Nephron (organoid): Measurements from ENCODE around the gene CADPS.

ENCODE experiments used
- H3K27ac Mint-ChIP-seq, 3 experiments: 2 replicates each; pipeline ENCODE4 v1.8.0; 2020; ENCODE audit warnings: mixed read lengths in 3 of 3, mild to moderate bottlenecking in 2 of 3, moderate library complexity in 1 of 3
- H3K27me3 Mint-ChIP-seq: 2 replicates; pipeline ENCODE4 v1.8.0; 2021; ENCODE audit warnings: low read depth, mild to moderate bottlenecking, moderate library complexity, mixed read lengths
- H3K36me3 Mint-ChIP-seq: 2 replicates; pipeline ENCODE4 v1.8.0; 2020; ENCODE audit warnings: low read depth, mixed read lengths
- H3K4me1 Mint-ChIP-seq: 2 replicates; pipeline ENCODE4 v1.8.0; 2020; ENCODE audit warnings: mixed read lengths
- H3K4me3 Mint-ChIP-seq, 3 experiments: 2 replicates each; pipeline ENCODE4 v1.8.0; 2020; ENCODE audit warnings: mild to moderate bottlenecking in 3 of 3, mixed read lengths in 3 of 3, moderate library complexity in 2 of 3
- H3K9me3 Mint-ChIP-seq: 2 replicates; pipeline ENCODE4 v1.8.0; 2020; ENCODE audit warnings: mixed read lengths
- TF ChIP-seq, protein P1 (sequence below), 3 experiments: fragments of 200-600 bp; sonication (generic); IDR thresholded peaks; one replicate each; pipeline ENCODE4 v1.5.0; 2021; ENCODE audit warnings: antibody characterized with exemption in 3 of 3; ENCODE audit not compliant: unreplicated experiment in 3 of 3

Gene CADPS

DNA sequence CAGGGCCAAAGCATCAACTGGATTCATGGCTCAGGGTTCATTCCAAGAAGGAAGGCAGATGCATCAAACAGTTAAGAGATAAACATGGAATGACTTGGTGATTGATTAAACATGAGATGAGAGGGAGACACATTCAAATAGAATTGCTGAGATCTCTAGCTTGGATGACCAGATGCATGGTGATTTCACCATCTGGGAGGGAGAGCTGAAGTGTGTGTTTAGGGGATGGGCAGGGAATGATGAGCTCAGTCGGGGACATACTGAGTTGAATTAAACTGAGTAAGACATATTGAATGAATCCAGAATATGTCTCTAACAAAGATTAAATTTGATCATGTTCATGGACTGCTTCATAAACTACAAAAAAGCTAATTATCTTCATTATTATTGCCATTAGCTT, 35.5 kb downstream of the CADPS start:
- Mint-ChIP-seq H3K27ac (no peak overlapping the region), H3K36me3 (no peaks in the 10 kb centered on the region), H3K27me3 (peaks cover 17% of the 10 kb centered on the region), H3K9me3 (no peaks in the 10 kb centered on the region), H3K4me1 (no peaks in the 10 kb centered on the region), H3K4me3 (no peak overlapping the region)
- TF ChIP-seq, protein P1, sequence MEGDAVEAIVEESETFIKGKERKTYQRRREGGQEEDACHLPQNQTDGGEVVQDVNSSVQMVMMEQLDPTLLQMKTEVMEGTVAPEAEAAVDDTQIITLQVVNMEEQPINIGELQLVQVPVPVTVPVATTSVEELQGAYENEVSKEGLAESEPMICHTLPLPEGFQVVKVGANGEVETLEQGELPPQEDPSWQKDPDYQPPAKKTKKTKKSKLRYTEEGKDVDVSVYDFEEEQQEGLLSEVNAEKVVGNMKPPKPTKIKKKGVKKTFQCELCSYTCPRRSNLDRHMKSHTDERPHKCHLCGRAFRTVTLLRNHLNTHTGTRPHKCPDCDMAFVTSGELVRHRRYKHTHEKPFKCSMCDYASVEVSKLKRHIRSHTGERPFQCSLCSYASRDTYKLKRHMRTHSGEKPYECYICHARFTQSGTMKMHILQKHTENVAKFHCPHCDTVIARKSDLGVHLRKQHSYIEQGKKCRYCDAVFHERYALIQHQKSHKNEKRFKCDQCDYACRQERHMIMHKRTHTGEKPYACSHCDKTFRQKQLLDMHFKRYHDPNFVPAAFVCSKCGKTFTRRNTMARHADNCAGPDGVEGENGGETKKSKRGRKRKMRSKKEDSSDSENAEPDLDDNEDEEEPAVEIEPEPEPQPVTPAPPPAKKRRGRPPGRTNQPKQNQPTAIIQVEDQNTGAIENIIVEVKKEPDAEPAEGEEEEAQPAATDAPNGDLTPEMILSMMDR (IDR thresholded peaks at IDR 0.05; ENCODE audit: unreplicated experiment in 3 of 3): no peak

GRCh38 chr3:62837145-62837787, 38.0 kb downstream of the CADPS start:
- Mint-ChIP-seq H3K4me1 (no peaks in the 10 kb centered on the region), H3K27me3 (peaks cover 17% of the 10 kb centered on the region), H3K9me3 (no peaks in the 10 kb centered on the region), H3K36me3 (no peaks in the 10 kb centered on the region), H3K27ac (no peak overlapping the region), H3K4me3 (no peak overlapping the region)
- TF ChIP-seq, protein P1 (IDR thresholded peaks at IDR 0.05; ENCODE audit: unreplicated experiment in 3 of 3): no peak

DNA sequence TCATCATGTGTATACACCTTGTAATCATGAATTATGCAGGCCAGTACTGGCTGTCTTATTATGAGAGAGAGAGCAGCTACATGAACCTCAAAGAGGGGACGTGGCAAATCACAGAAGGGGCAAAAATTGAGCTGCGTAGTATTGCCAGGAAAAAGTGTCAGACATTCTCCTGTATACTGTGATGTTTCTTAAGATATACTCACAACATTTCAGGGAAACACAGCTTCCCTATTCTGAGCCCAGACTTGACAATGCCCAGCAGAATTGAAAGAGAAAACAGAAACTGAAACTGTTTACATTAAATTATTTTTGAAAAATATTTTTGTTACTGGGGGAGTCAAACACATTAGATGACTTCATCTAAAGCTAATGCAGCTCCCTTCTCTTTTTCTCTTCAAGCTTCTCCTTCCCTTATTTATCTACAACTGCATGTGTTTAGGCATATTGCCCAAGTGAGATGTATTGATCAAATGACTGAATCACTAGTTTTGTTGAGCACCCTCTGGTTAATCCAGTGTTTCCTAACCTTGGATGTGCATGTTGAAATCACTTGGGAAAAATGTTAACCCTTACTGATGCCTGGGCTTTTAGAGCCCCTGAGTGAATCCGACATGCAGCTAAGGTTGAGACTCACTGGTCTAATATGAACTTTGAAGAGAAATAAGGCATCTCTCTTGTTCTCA, 39.5 kb downstream of the CADPS start:
- TF ChIP-seq, protein P1 (IDR thresholded peaks at IDR 0.05; ENCODE audit: unreplicated experiment in 3 of 3): no peak
- peaks cover 17% of the 10 kb centered on the region for H3K27me3 Mint-ChIP-seq
- H3K9me3 Mint-ChIP-seq: no peaks in the 10 kb centered on the region
- no peaks in the 10 kb centered on the region for H3K4me1 Mint-ChIP-seq
- H3K4me3 Mint-ChIP-seq: no peak overlapping the region
- H3K27ac Mint-ChIP-seq: no peak overlapping the region
- H3K36me3 Mint-ChIP-seq: no peaks in the 10 kb centered on the region

DNA sequence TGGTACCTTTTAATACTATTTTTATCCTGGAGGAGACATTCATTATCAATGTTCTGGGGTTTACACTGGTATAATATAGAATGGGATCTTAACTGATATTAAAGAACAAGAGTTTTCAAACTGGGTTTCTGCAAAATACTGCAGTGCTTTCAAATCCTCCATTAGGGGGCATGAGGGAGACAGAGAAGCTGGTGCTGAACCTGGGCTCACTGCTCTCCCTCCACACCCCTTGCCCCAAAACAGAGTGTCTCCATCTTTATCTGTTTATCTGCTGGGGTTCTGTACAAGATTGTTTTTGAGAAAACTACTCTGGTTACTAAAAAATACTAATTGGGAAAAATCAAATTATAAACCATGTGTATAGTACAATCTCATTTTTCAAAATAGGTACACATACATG, 41.7 kb downstream of the CADPS start:
- H3K27ac Mint-ChIP-seq: no peak overlapping the region
- no peaks in the 10 kb centered on the region for H3K4me1 Mint-ChIP-seq
- peaks cover 10% of the 10 kb centered on the region for H3K27me3 Mint-ChIP-seq
- TF ChIP-seq, protein P1 (IDR thresholded peaks at IDR 0.05; ENCODE audit: unreplicated experiment in 3 of 3): peak; percentile 22 to 44 (median 29)
- no peak overlapping the region for H3K4me3 Mint-ChIP-seq
- no peaks in the 10 kb centered on the region for H3K9me3 Mint-ChIP-seq
- no peaks in the 10 kb centered on the region for H3K36me3 Mint-ChIP-seq

- H3K4me3 Mint-ChIP-seq: no peak overlapping the region
Observed at GRCh38 chr3:62832553-62832952, 42.7 kb downstream of the CADPS start.

More at GRCh38 chr3:62832553-62832952, 42.7 kb downstream of the CADPS start:
- Mint-ChIP-seq H3K27me3 (peaks cover 5% of the 10 kb centered on the region), H3K27ac (no peak overlapping the region), H3K9me3 (no peaks in the 10 kb centered on the region), H3K36me3 (no peaks in the 10 kb centered on the region), H3K4me1 (no peaks in the 10 kb centered on the region)
- TF ChIP-seq, protein P1 (IDR thresholded peaks at IDR 0.05; ENCODE audit: unreplicated experiment in 3 of 3): no peak
